GM18505 (cell line): ENCODE data around the gene GNAQ.

Experiments used
- ATAC-seq: cut with Tn5 transposase; IDR thresholded peaks from one replicate; pipeline ENCODE4 v1.9.1; 2021; ENCODE audit not compliant: unreplicated experiment
- POLR2A ChIP-seq: IDR thresholded peaks from 4 replicates; pipeline ENCODE4 v1.6.1; 2011; ENCODE audit warnings: borderline replicate concordance; ENCODE audit not compliant: insufficient read depth, insufficient read length; ENCODE audit errors: extremely low read depth

GNAQ gene

DNA sequence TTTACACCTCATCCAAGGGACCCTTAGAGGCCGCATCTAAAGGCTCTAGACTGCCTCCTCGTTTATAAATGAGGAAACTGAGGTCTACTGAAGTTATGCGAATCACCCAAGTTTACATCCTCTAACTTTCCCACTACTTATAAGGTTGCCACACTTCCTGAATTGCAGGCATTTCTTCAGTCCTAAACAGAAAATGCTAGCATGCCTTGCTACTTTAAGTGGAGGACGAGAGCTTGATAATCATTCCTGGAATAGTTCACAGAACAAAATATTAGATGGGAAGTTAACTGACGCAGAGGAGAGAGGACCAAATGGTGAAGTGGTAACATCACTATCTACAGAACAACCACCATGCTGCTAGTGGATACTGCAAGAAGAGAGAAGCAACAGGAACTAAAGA is 85.8 kb downstream of the GNAQ start:
- no peak for ATAC-seq
- TF ChIP-seq POLR2A, result no peak

- no peak for TF ChIP-seq POLR2A
- ATAC-seq, result no peak
Observed at GRCh38 chr9:77944556-77945243, 86.9 kb downstream of the GNAQ start.

GRCh38 chr9:77943057-77943456 is 88.6 kb downstream of the GNAQ start:
- ATAC-seq, result no peak
- no peak for TF ChIP-seq POLR2A

DNA sequence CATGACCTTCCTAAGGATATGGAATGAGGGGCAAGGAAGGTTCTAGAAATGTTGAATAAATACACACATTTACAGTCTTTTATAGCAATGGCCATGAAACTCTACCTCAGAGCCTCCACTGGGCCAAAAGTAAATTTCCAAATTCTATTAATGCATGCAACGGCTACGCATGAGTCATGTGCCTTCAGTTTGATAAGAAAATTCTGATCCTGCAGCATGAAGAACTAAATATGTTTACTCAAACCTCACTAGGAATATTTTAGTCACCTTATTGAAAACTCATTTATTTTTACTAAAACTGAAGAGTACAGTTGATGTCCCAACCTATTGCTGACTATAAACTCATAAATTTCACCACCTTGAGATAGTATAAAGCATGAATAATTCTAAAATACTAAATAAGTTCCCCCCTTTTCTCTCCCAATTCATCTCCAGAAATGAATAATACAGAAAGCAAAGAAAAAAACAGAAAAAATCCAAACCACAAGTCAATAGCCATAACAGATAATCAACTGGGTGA is 92.4 kb downstream of the GNAQ start:
- TF ChIP-seq POLR2A, result no peak
- ATAC-seq, result no peak

DNA sequence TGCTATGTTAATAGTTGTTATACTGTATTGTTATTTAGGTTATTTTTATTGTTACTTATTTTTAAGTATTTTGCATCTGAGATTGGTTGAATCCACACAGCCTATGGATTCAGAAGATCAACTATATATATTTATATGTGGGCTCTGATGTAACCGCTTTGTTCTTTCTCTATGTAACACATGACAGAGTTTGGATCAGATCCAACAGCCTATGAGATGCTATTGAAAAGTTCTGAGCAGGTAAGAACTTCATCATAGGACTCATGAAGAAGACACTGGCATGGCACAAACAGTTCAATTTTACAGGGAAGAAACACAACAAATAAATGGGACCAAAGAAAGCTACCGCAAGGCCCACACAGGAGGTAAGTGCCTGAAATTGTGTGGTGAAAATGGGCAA is 93.4 kb downstream of the GNAQ start:
- ATAC-seq, result no peak
- no peak for TF ChIP-seq POLR2A

DNA sequence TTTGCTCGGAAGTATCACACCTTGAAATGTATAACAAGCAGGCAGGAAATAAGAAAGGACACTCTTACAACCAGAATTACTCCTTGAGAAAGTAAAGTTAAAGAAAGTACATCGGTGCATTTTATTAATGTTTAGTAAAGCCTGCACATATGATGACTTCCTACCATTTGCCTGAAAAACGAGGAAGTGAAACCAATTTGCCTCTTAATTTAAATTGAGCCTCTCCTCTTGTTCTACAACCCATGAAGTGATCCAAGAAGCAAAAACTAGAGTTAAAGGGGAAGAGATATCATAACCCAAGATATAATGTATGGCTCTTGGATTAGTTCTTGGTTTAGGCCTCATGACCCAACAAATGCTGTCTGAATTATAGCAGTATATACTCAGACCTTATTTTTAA is 95.6 kb downstream of the GNAQ start:
- ATAC-seq, result no peak
- TF ChIP-seq POLR2A, result no peak

DNA sequence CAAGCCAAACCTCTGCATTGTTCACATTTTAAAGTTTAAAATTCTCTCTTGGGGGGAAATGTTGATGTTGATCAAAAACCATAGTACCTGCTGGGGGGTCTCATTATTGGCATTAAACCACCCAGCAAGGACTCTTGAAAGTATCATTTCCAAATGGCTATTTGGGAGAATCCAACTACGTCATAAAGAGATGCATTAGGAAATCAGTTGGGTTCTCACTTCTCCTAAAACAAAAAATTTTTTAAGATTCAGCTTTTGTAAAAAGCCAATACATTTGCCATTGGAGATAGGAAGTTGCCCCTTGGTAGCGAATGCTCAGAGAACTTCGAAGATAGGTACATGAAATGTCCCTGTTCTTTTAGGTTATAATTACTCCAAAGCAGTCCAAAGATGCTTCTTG is 96.4 kb downstream of the GNAQ start:
- no peak for TF ChIP-seq POLR2A
- no peak for ATAC-seq

- ATAC-seq, result no peak
- TF ChIP-seq POLR2A, result no peak
Observed at GRCh38 chr9:77933976-77934375, 97.6 kb downstream of the GNAQ start.

GRCh38 chr9:77933019-77933418 is 98.6 kb downstream of the GNAQ start:
- no peak for TF ChIP-seq POLR2A
- ATAC-seq, result no peak

DNA sequence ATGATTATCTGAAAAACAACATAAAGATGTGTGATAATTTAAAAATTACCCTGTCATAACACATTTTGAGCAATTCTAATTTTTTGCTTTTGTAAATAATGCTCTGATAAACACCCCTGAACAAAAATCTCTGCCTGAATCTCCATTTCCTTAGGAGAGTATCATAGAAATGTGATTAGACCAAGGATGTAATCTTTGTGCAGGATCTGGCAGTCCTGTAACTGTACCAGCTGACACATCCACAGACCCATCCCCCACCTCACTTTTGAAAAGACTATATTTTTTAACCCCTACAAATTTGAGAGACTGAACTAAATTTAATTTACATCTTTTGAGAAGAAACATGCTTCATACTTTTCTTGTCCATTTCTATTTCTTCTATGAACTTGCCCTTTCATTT is 101.7 kb downstream of the GNAQ start:
- no peak for TF ChIP-seq POLR2A
- ATAC-seq, result no peak

GRCh38 chr9:77927265-77927664 is 104.3 kb downstream of the GNAQ start:
- no peak for TF ChIP-seq POLR2A
- ATAC-seq, result no peak

GRCh38 chr9:77926371-77926878 is 105.2 kb downstream of the GNAQ start:
- ATAC-seq, result no peak
- no peak for TF ChIP-seq POLR2A

DNA sequence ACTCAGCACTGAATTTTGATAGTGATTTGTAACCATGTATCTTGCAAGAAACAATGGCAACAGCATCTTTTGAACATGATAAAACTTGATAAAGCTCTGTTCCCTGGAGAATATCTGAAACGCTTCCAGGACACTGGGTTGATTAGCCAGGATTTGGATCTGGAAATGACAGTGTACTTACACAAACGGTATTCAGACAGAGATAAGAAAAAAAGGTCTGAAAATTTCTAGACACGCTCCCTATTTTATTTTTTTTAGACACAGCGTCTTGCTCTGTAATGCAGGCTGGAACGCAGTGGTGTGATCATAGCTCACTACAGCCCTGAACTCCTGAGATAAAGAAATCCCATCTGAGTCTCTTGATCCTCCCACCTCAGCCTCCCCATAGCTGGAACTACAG is 109.0 kb downstream of the GNAQ start:
- no peak for TF ChIP-seq POLR2A
- ATAC-seq, result no peak

DNA sequence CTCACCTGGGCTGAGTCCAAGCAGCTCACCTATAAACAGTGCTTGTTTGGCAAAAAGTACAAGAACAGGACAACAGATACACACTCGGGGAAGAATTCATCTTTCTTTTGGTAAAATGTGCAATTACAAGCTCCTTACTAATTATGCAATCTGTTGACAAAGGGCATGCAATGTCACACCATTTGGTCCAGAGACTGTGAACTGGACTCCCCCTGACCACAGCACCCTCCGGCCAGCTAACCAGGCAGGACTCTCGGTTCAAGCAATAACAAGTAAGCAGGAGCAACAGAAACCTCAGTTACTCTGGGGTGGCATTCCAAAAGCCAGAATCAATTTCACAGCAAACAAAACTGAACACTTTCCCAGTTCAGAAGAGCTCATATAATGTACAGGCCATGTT is 113.8 kb downstream of the GNAQ start:
- ATAC-seq, result no peak
- no peak for TF ChIP-seq POLR2A

DNA sequence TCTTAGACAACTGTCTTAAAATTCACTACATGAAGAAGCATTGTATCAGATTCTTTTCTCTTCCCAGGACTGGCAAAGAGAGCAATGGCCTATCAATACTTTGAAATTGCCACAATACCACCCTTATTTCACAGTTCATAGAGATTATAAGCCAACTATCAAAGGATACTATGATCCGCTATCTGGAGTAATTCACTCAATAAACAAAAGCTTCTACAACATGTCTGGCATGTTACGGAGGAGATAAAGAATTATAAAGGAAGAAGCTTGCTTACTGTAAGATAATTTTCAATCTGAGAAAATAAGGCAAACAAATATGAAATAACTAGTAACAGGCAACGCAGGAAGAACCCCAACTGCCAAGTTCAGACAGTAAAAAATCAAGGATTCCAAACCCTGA is 114.8 kb downstream of the GNAQ start:
- TF ChIP-seq POLR2A, result no peak
- ATAC-seq, result peak; percentile 7

DNA sequence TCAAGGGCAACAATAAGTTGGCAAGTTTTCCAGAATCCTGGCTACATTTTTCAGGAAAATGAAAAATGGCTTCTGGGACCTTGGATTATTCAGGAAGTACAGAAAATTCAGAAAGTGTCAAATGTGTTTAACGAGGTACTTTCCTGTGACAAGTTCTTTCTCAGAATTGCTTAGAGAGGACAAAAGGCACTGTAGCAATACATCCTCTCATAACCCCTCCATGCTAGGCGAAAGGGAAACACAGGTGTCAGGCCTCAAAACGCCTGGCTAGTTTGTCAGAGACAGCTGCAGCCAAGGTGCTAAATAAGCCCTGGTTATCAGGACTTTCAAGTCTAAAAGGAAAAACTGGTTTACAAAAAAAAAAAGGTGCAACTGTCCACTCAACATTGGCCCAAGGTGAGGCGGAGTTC is 115.2 kb downstream of the GNAQ start:
- ATAC-seq, result peak; percentile 87

GRCh38 chr9:77915744-77916143 is 115.9 kb downstream of the GNAQ start:
- no peak for ATAC-seq
- no peak for TF ChIP-seq POLR2A

More for the DNA sequence above, 115.2 kb downstream of the GNAQ start:
- no peak for TF ChIP-seq POLR2A
